ENCODE results near the gene TRIM16.
"Not testable (repeated sequence)": the region's sequence is repeated elsewhere in the genome, so short reads cannot be mapped to it uniquely, and the experiment has no call there.

Gene TRIM16

DNA sequence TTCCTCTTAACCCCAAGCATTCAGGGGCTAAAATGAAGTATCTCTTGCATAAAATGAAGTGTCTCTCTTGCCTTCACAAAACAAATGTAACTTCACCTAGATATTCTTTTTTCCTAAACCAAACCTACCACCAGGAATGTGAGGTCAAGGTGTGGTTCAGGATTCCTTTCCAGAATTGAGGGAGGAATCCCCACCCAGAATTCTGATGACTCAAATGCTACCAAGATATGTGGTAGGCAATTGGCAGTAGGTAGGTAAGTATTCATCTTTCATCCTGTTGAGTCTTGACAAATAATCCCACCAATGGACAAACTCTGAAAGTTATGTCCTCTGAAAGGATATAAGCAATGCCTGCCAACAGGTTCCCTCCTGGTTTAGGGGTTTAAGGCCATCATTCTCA lies 26.2 kb downstream of the TRIM16 start:
- H3K9ac ChIP-seq (ENCODE audit: low read length) = no peak overlapping the region
- no peaks in the 10 kb centered on the region for H3K27me3 ChIP-seq (ENCODE audit: control insufficient read depth, insufficient read depth, low read length)
- H3K36me3 ChIP-seq (ENCODE audit: control insufficient read depth, insufficient read depth, low read length) = peaks cover 36% of the 10 kb centered on the region
- peaks cover 18% of the 10 kb centered on the region for H3K4me1 ChIP-seq (ENCODE audit: control insufficient read depth, insufficient read depth, low read length)
- H3K9me3 ChIP-seq (ENCODE audit: control insufficient read depth, insufficient read depth, low read depth, low read length) = no peaks in the 10 kb centered on the region
- H3K4me3 ChIP-seq (ENCODE audit: low read depth, low read length) = no peak overlapping the region
- no peak overlapping the region for H3K27ac ChIP-seq (ENCODE audit: low read depth, low read length)

DNA sequence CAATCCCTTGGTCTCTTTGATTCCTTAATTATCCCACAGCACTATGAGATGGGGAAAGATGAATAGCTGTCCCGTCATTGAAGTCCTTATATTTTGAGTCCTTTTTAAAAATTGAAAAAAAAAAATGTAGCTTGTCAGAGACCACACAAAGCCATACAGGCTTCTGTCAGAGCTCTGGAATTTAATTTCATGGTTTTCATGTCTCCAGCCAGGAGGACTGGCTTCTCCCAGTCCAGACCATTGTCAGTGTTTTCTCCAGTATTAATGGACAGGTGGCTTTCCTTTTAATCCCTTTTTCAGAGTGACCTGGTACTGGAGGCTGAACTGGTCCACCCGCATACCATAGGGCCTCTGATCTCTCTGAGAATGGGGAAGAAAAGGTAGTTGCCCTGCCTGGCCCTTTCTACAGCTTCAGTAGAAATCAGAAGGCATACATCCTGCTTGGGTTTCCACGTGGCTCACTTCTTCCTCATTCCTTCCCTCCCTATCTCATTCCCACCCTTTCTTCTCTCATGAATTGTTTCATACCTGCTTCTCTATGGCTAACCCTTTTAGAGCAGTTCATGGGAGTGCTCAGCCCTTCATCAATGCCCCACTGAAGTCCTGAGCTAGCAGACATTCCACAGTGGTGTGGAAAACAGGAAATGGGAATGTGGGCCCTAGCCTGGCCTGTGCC lies 29.1 kb downstream of the TRIM16 start:
- H3K27me3 ChIP-seq (ENCODE audit: control insufficient read depth, insufficient read depth, low read length) = no peaks in the 10 kb centered on the region
- H3K36me3 ChIP-seq (ENCODE audit: control insufficient read depth, insufficient read depth, low read length) = peaks cover 25% of the 10 kb centered on the region
- no peak overlapping the region for H3K9ac ChIP-seq (ENCODE audit: low read length)
- no peak overlapping the region for H3K4me3 ChIP-seq (ENCODE audit: low read depth, low read length)
- no peak overlapping the region for H3K27ac ChIP-seq (ENCODE audit: low read depth, low read length)
- H3K4me1 ChIP-seq (ENCODE audit: control insufficient read depth, insufficient read depth, low read length) = peaks cover 28% of the 10 kb centered on the region
- no peaks in the 10 kb centered on the region for H3K9me3 ChIP-seq (ENCODE audit: control insufficient read depth, insufficient read depth, low read depth, low read length)

DNA sequence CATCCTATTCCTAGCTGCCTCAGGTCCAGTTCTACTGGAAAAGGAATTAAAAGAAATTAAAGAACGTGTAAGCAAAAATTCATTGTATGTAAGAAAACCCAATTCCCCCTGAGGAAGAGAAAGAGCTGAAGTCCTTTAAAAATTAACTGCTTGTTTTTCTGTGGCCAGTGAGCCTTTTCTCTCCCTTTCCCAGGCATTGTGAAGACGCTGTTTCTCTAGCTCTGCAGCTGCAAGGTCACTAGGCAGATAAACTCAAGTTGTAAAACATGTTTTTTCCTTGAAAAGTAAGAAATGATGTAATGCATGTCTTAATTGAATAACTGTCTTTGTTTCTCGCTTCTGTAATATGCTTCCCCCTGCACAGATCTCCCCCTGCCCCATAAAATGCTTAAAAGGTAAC lies 29.7 kb downstream of the TRIM16 start:
- Histone ChIP-seq H3K36me3 (ENCODE audit: control insufficient read depth, insufficient read depth, low read length) (peaks cover 25% of the 10 kb centered on the region), H3K4me1 (ENCODE audit: control insufficient read depth, insufficient read depth, low read length) (peaks cover 22% of the 10 kb centered on the region)
- not testable (repeated sequence) for H3K9me3 ChIP-seq (ENCODE audit: control insufficient read depth, insufficient read depth, low read depth, low read length); H3K27me3 ChIP-seq (ENCODE audit: control insufficient read depth, insufficient read depth, low read length); H3K4me3 ChIP-seq (ENCODE audit: low read depth, low read length); H3K9ac ChIP-seq (ENCODE audit: low read length); H3K27ac ChIP-seq (ENCODE audit: low read depth, low read length)

DNA sequence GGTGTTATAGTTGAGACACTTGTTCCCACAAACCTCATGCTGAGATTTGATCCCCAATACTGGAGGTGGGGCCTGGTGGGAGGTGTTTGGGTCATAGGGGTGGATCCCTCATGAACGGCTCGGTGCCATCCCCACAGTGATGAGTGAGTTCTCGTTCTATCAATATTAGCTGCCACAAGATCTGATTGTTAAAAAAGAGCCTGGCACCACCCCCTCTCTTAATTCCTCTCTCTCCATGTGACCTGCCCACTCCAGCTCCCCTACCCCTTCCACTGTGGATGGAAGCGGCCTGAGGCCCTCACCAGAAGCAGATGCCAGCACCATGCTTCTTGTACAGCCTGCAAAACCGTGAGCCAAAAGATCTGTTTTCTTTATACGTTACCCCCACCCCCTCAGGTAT lies 31.2 kb downstream of the TRIM16 start:
- Histone ChIP-seq H3K4me1 (ENCODE audit: control insufficient read depth, insufficient read depth, low read length) (peaks cover 22% of the 10 kb centered on the region), H3K27me3 (ENCODE audit: control insufficient read depth, insufficient read depth, low read length) (no peaks in the 10 kb centered on the region), H3K9ac (ENCODE audit: low read length) (no peak overlapping the region), H3K27ac (ENCODE audit: low read depth, low read length) (no peak overlapping the region), H3K4me3 (ENCODE audit: low read depth, low read length) (no peak overlapping the region), H3K9me3 (ENCODE audit: control insufficient read depth, insufficient read depth, low read depth, low read length) (no peaks in the 10 kb centered on the region), H3K36me3 (ENCODE audit: control insufficient read depth, insufficient read depth, low read length) (peaks cover 13% of the 10 kb centered on the region)

DNA sequence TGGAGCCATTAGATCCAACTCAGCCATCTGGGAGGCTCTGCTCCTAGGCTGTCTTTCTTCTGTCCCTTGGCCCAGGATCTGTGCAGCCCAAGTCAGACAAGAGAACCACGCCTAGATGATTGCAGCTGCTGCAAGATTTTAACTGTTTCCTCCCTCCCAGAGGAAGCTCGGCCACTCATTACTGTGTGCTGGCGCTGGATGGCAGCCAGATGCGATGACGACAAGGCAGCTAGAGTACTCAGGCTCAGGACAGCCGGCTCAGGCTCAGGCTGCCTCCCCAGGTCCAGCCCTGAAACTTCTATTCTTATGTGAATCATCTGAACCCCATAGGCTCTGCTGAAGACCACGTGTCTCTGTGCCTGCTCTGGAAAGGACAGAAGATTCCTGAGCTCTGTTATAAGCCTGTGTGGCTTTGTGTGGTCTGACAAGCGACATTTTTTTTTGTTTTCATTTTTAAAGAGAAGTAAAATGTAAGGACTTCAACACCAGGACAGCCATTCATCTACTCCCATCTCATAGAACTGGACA lies 32.5 kb downstream of the TRIM16 start:
- Histone ChIP-seq H3K4me1 (ENCODE audit: control insufficient read depth, insufficient read depth, low read length) (peaks cover 22% of the 10 kb centered on the region), H3K4me3 (ENCODE audit: low read depth, low read length) (no peak overlapping the region), H3K9me3 (ENCODE audit: control insufficient read depth, insufficient read depth, low read depth, low read length) (no peaks in the 10 kb centered on the region), H3K27ac (ENCODE audit: low read depth, low read length) (no peak overlapping the region), H3K36me3 (ENCODE audit: control insufficient read depth, insufficient read depth, low read length) (0 out of 2 replicates have a peak, but pooled peaks cover 3% of the 10 kb centered on the region), H3K9ac (ENCODE audit: low read length) (peak overlapping the region; percentile 3), H3K27me3 (ENCODE audit: control insufficient read depth, insufficient read depth, low read length) (no peaks in the 10 kb centered on the region)

DNA sequence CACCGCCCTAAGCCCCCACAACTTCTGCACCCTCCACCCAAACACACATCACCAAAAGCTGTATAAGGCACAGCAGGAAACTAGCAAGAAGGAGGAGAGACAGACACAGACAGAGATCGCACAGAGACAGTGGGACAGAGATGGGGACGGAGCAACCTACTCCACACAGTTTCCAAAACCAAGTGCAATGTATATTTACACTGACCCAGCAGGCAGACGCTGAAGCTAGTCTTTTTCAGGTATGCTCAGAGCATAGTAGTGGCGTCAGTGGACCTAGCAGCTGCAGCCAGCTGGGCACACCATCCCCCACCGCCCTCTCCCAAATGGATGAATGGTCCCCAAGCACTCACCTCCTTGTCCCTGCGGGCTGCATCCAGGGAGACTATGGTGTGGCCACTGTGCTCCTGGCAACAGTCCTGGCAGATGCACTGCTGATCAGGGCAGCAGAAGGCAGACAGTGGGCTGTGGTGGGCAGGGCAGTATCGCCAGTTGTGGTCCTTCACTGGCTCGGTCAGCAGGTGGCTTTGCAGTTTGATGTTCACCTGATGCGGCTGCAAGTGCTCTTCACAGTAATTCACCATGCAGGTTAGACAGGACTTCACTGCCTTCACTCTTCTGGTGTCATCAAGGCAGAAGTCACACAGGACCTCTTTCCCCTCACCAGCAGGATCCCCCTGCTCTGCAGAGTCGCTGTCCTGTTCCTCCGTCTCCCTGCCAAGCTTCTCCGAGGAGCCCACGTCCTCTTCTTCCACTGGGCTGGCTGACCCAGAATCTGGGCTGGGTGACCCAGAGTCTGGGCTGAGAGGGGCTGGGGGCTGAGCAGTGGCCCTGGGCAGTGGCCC lies 33.1 kb downstream of the TRIM16 start:
- peaks cover 24% of the 10 kb centered on the region for H3K4me1 ChIP-seq (ENCODE audit: control insufficient read depth, insufficient read depth, low read length)
- no peaks in the 10 kb centered on the region for H3K27me3 ChIP-seq (ENCODE audit: control insufficient read depth, insufficient read depth, low read length)
- no peaks in the 10 kb centered on the region for H3K9me3 ChIP-seq (ENCODE audit: control insufficient read depth, insufficient read depth, low read depth, low read length)
- H3K36me3 ChIP-seq (ENCODE audit: control insufficient read depth, insufficient read depth, low read length) = 0 out of 2 replicates have a peak, but pooled peaks cover 3% of the 10 kb centered on the region
- no peak overlapping the region for H3K27ac ChIP-seq (ENCODE audit: low read depth, low read length)
- no peak overlapping the region for H3K4me3 ChIP-seq (ENCODE audit: low read depth, low read length)
- H3K9ac ChIP-seq (ENCODE audit: low read length) = peak overlapping the region; percentile 3

DNA sequence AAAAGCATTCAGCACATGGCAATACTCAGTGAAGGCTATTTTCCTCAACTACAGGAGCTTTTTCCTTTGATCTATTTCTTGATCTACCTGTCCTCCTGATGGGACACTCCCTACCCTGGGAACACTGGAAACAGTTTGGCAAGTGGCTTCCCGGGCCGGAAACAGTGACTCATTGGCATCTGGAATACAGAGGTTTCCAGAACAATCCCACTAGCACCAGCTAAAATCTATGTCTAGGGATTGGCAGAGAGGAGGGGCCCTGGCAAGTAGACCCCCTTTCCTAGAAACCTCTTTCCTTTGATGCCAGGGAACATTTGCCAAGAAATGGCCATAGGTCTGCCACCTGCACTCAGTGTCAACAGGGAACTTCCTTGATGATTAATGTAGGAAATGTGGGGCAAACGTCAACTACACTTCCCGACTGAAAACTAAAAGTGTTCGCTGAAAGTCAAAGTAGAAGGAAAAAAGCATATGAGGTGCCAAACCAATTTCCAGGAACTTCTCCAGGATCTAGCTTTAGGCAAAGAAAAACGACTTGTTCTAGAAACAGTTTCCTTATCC lies 34.2 kb downstream of the TRIM16 start:
- H3K27me3 ChIP-seq (ENCODE audit: control insufficient read depth, insufficient read depth, low read length) = no peaks in the 10 kb centered on the region
- no peak overlapping the region for H3K9ac ChIP-seq (ENCODE audit: low read length)
- no peak overlapping the region for H3K27ac ChIP-seq (ENCODE audit: low read depth, low read length)
- H3K4me3 ChIP-seq (ENCODE audit: low read depth, low read length) = no peak overlapping the region
- H3K9me3 ChIP-seq (ENCODE audit: control insufficient read depth, insufficient read depth, low read depth, low read length) = no peaks in the 10 kb centered on the region
- 0 out of 2 replicates have a peak, but pooled peaks cover 3% of the 10 kb centered on the region for H3K36me3 ChIP-seq (ENCODE audit: control insufficient read depth, insufficient read depth, low read length)
- peaks cover 30% of the 10 kb centered on the region for H3K4me1 ChIP-seq (ENCODE audit: control insufficient read depth, insufficient read depth, low read length)

DNA sequence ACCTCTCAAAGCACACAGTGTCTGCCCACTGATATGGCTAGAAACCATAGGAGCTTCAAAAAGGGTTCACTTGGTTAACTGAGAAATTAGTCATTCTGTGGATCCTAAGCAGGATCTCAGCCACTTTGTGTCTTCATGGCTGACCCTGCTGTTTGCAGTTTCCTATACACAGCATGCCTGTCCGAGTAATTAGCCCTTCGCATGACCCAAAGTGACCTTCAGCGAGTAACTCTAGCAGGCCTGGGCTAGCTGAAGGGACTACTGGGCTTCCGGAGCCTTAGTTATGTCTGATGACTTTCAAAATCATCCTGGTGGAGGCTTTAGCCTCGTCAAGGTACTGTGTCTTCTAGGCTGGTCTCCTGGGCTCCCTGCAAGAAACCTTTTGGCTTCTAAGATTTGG lies 35.7 kb downstream of the TRIM16 start:
- Histone ChIP-seq H3K9me3 (ENCODE audit: control insufficient read depth, insufficient read depth, low read depth, low read length) (no peaks in the 10 kb centered on the region), H3K4me1 (ENCODE audit: control insufficient read depth, insufficient read depth, low read length) (peaks cover 29% of the 10 kb centered on the region), H3K27me3 (ENCODE audit: control insufficient read depth, insufficient read depth, low read length) (no peaks in the 10 kb centered on the region), H3K4me3 (ENCODE audit: low read depth, low read length) (no peak overlapping the region), H3K27ac (ENCODE audit: low read depth, low read length) (no peak overlapping the region), H3K9ac (ENCODE audit: low read length) (no peak overlapping the region), H3K36me3 (ENCODE audit: control insufficient read depth, insufficient read depth, low read length) (0 out of 2 replicates have a peak, but pooled peaks cover 3% of the 10 kb centered on the region)

DNA sequence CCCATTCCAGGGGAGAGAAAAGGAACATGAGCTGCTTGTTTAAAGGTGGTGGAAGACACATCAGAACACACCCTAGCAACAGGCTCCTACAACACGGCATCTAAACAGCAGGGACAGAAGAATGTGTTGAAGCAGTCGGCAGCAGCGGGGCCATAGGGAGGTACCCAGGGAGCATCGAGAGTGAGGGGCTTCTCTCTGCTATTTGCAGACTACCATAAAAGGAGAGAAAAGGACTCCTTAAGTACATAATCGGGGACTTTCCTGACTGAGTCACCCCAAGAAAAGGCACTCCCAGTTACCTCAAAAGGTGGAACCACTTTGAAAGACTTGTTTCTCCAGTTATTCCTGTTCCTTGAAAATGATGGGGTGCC lies 38.2 kb downstream of the TRIM16 start:
- peaks cover 19% of the 10 kb centered on the region for H3K4me1 ChIP-seq (ENCODE audit: control insufficient read depth, insufficient read depth, low read length)
- peak overlapping the region; percentile 22 for H3K9ac ChIP-seq (ENCODE audit: low read length)
- peak overlapping the region; percentile 55 for H3K27ac ChIP-seq (ENCODE audit: low read depth, low read length)

DNA sequence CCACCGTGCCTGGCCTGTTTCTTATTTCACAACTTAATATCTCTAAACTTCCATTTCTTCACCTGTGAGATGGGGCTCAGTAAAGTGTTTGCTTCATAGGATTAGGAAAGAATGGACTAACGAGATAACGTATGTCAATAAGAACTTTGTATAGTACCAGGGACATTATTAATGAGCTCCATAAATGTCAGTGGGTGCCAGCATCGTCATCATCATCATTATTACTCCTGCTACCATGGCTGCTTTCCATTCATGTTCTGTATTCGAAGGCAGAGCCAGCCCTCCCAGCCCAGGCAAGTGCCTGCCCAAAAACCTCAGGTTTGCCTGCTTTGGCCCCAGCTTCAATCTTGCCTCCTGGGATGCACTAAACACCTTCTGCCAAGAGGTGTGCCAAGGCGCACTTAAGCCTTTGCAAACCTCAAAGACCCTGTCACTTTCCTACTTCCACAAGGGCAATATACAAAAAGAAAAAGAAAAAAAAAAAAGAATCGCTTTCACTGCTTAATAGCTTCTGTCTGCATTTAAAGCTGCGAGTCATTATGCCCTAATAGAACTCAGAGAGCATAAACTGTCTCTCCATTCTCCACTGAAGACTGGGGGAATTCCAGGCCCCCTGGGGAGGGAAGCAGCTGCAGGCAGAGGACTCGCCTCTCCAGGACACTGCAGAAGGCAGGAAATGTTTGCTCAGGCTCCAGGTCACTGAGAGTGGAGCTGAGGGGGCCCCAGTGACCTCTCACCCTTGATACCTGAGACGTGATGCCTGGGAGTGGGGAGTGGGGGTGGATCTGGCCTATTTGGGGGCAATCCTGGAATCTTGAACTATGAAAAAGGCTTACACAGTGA lies 38.8 kb downstream of the TRIM16 start:
- H3K4me3 ChIP-seq (ENCODE audit: low read depth, low read length); H3K36me3 ChIP-seq (ENCODE audit: control insufficient read depth, insufficient read depth, low read length); H3K27me3 ChIP-seq (ENCODE audit: control insufficient read depth, insufficient read depth, low read length); H3K9me3 ChIP-seq (ENCODE audit: control insufficient read depth, insufficient read depth, low read depth, low read length): not testable (repeated sequence)
- H3K27ac ChIP-seq (ENCODE audit: low read depth, low read length) = peak overlapping the region; percentile 55
- H3K4me1 ChIP-seq (ENCODE audit: control insufficient read depth, insufficient read depth, low read length) = peaks cover 15% of the 10 kb centered on the region
- H3K9ac ChIP-seq (ENCODE audit: low read length) = peak overlapping the region; percentile 22

More for the DNA sequence above, 38.2 kb downstream of the TRIM16 start:
- not testable (repeated sequence) for H3K4me3 ChIP-seq (ENCODE audit: low read depth, low read length); H3K9me3 ChIP-seq (ENCODE audit: control insufficient read depth, insufficient read depth, low read depth, low read length); H3K27me3 ChIP-seq (ENCODE audit: control insufficient read depth, insufficient read depth, low read length); H3K36me3 ChIP-seq (ENCODE audit: control insufficient read depth, insufficient read depth, low read length)
